Endothelial cell (in vitro differentiated cells): ENCODE data around the gene MRPS21. TPM values are rescaled to one million over a fixed set of nuclear protein-coding genes. Genes with fewer than 3 reads are reported as not detected.

Source experiments
- DNase-seq: peaks from one replicate; pipeline ENCODE4 v3.0.0; 2021; ENCODE audit warnings: low spot score
- H3K27ac Mint-ChIP-seq: one replicate; pipeline ENCODE4 v1.8.0; 2021; ENCODE audit warnings: mixed read lengths, inconsistent platforms; ENCODE audit not compliant: unreplicated experiment
- H3K27me3 Mint-ChIP-seq: one replicate; pipeline ENCODE4 v1.8.0; 2021; ENCODE audit warnings: mild to moderate bottlenecking, moderate library complexity, mixed read lengths, inconsistent platforms; ENCODE audit not compliant: unreplicated experiment
- H3K36me3 Mint-ChIP-seq: one replicate; pipeline ENCODE4 v1.8.0; 2021; ENCODE audit warnings: mild to moderate bottlenecking, low read depth, mixed read lengths, inconsistent platforms; ENCODE audit not compliant: unreplicated experiment
- H3K4me1 Mint-ChIP-seq: one replicate; pipeline ENCODE4 v1.8.0; 2021; ENCODE audit warnings: mild to moderate bottlenecking, mixed read lengths, inconsistent platforms; ENCODE audit not compliant: unreplicated experiment
- H3K4me3 Mint-ChIP-seq: one replicate; pipeline ENCODE4 v1.8.0; 2021; ENCODE audit warnings: mild to moderate bottlenecking, mixed read lengths, inconsistent platforms; ENCODE audit not compliant: unreplicated experiment
- H3K9me3 Mint-ChIP-seq: one replicate; pipeline ENCODE4 v1.8.0; 2021; ENCODE audit warnings: mixed read lengths, inconsistent platforms; ENCODE audit not compliant: unreplicated experiment
- total RNA-seq: library from RNA; stranded (reverse); fragmentation: NEBNext Ultra II Directional; extraction: Animal tissue kit (Norgen Biotek cat#: 25700); gene quantifications from one replicate; pipeline ENCODE4 v1.2.1, GENCODE V29; 2021; ENCODE audit not compliant: unreplicated experiment
- TF ChIP-seq, protein P1 (sequence below): fragments of 200-600 bp; sonication (generic); IDR thresholded peaks from one replicate; pipeline ENCODE4 v1.5.0; 2021; ENCODE audit warnings: antibody characterized with exemption; ENCODE audit not compliant: unreplicated experiment

MRPS21 gene
- total RNA-seq, 1 donor from 2014 or later: 63.1 TPM

DNA sequence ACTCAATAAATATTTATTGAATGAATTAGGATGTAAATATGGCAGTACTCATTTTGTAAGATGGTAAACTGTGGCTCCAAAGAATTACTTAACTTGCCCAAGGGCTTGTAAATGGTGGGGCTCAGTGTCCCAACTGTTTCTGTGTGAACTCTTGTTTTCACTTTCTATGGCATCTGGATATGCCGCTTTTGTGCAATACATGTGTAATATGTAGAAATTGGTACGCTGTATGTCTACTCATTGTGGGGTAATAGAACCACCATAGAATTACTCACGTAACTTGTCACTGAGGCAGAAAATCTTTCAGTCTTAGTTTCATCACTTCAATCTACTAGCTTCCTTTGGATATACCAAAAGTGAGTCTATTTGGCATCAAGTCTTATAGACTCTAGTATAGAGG lies 28.6 kb downstream of the MRPS21 start:
- H3K4me3 Mint-ChIP-seq: peak overlapping the region; percentile 100
- peaks cover 12% of the 10 kb centered on the region for H3K36me3 Mint-ChIP-seq
- TF ChIP-seq, protein P1, sequence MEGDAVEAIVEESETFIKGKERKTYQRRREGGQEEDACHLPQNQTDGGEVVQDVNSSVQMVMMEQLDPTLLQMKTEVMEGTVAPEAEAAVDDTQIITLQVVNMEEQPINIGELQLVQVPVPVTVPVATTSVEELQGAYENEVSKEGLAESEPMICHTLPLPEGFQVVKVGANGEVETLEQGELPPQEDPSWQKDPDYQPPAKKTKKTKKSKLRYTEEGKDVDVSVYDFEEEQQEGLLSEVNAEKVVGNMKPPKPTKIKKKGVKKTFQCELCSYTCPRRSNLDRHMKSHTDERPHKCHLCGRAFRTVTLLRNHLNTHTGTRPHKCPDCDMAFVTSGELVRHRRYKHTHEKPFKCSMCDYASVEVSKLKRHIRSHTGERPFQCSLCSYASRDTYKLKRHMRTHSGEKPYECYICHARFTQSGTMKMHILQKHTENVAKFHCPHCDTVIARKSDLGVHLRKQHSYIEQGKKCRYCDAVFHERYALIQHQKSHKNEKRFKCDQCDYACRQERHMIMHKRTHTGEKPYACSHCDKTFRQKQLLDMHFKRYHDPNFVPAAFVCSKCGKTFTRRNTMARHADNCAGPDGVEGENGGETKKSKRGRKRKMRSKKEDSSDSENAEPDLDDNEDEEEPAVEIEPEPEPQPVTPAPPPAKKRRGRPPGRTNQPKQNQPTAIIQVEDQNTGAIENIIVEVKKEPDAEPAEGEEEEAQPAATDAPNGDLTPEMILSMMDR: no peak
- H3K9me3 Mint-ChIP-seq: no peaks in the 10 kb centered on the region
- peak overlapping the region; percentile 100 for H3K27ac Mint-ChIP-seq
- H3K4me1 Mint-ChIP-seq: peaks cover 13% of the 10 kb centered on the region
- no peak for DNase-seq
- no peaks in the 10 kb centered on the region for H3K27me3 Mint-ChIP-seq

GRCh38 chr1:150332651-150333290 lies 39.1 kb downstream of the MRPS21 start:
- DNase-seq: no peak
- Mint-ChIP-seq H3K27ac (peak overlapping the region; percentile 34), H3K4me3 (peak overlapping the region; percentile 68), H3K36me3 (peaks cover 40% of the 10 kb centered on the region), H3K9me3 (no peaks in the 10 kb centered on the region), H3K4me1 (no peaks in the 10 kb centered on the region), H3K27me3 (no peaks in the 10 kb centered on the region)
- TF ChIP-seq, protein P1: no peak

DNA sequence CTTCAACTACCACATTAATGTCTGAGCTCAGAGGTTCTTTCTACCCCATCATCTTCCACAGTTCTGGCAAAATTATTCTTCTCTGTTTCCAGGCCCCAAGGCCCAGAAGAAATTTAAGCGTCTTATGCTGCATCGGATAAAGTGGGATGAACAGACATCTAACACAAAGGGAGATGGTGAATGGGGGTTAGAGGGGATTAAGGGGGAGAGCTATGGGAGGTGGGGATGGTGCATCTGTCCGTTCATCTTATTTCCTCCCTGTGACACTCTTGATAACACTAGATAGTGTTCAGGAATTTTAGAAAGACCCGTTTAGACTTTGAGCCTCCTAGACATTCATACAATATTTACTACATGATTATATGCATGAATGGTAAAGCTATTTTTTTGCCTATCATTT lies 52.7 kb downstream of the MRPS21 start:
- H3K9me3 Mint-ChIP-seq: no peaks in the 10 kb centered on the region
- H3K36me3 Mint-ChIP-seq: peaks cover 38% of the 10 kb centered on the region
- DNase-seq: no peak
- TF ChIP-seq, protein P1: no peak
- no peaks in the 10 kb centered on the region for H3K4me1 Mint-ChIP-seq
- no peak overlapping the region for H3K4me3 Mint-ChIP-seq
- H3K27ac Mint-ChIP-seq: no peak overlapping the region
- no peaks in the 10 kb centered on the region for H3K27me3 Mint-ChIP-seq

- TF ChIP-seq, protein P1: no peak
- Mint-ChIP-seq H3K9me3 (no peaks in the 10 kb centered on the region), H3K4me3 (no peak overlapping the region), H3K36me3 (peaks cover 18% of the 10 kb centered on the region), H3K4me1 (no peaks in the 10 kb centered on the region), H3K27me3 (no peaks in the 10 kb centered on the region), H3K27ac (no peak overlapping the region)
- DNase-seq: no peak
Observed at GRCh38 chr1:150352866-150353265, 59.2 kb downstream of the MRPS21 start.

Other genes starting within 250 kb of the MRPS21 start
- gene VPS45, start 226.1 kb upstream of the MRPS21 start, total RNA-seq: 32.5 TPM
- 71.6 TPM for gene PLEKHO1, start 143.9 kb upstream of the MRPS21 start, total RNA-seq
- gene ANP32E, start 57.7 kb upstream of the MRPS21 start, total RNA-seq: 35.6 TPM
- gene CA14, start 36.1 kb upstream of the MRPS21 start, total RNA-seq: 6.3 TPM
- 333 TPM for gene APH1A, start 24.8 kb upstream of the MRPS21 start, total RNA-seq
- gene C1orf54, start 21.1 kb upstream of the MRPS21 start, total RNA-seq: 411 TPM
- gene CIART, start 11.3 kb upstream of the MRPS21 start, total RNA-seq: 9.1 TPM
- 78.4 TPM for gene PRPF3, start 27.7 kb downstream of the MRPS21 start, total RNA-seq
- 29.6 TPM for gene RPRD2, start 70.3 kb downstream of the MRPS21 start, total RNA-seq
- 16.6 TPM for gene TARS2, start 193.6 kb downstream of the MRPS21 start, total RNA-seq
- gene ECM1, start 214.2 kb downstream of the MRPS21 start, total RNA-seq: 637 TPM
- gene FALEC, start 221.9 kb downstream of the MRPS21 start, total RNA-seq: 1.2 TPM